Stimulated activated CD4-positive, alpha-beta T cell treated with anti-CD3 and anti-CD28 coated beads, Interleukin-1b, Interleukin-23, amount 100 ng/mL, for 48 hours (primary cell): Measurements from ENCODE around the gene RALGAPA2.

Experiments used
- DNase-seq: peaks from one replicate; pipeline ENCODE4 v3.0.0-alpha.2; 2020

RALGAPA2 gene

GRCh38 chr20:20683020-20683419, 29.4 kb downstream of the RALGAPA2 start:
- no peak for DNase-seq

GRCh38 chr20:20680991-20681508, 31.4 kb downstream of the RALGAPA2 start:
- no peak for DNase-seq

- no peak for DNase-seq
These were observed 33.1 kb downstream of the RALGAPA2 start for GRCh38 chr20:20679316-20679715.

- DNase-seq: no peak
These were observed 35.3 kb downstream of the RALGAPA2 start for GRCh38 chr20:20677186-20677585.

- DNase-seq: no peak
These were observed 43.8 kb downstream of the RALGAPA2 start for GRCh38 chr20:20668639-20669038.

DNA sequence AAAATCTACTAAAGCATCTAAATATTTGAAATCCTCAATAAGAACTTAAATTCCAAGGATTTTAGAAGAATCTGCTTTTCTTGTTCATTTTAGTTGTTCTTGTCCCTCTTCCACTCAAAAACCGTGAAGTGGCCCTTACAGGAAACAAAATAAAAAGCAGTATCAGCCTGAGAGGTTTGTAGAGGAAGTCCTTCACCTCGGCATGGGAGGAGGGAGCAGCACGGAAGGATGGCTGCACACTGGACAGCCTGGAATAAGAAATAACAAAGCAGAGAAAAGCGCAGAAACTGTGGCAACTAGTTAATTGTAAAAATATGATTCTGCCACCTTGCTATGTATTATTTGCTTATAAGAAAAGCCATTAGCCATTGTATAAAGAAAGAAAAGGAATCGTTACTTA, 46.1 kb downstream of the RALGAPA2 start:
- DNase-seq: no peak

GRCh38 chr20:20665606-20666332, 46.7 kb downstream of the RALGAPA2 start:
- no peak for DNase-seq

DNA sequence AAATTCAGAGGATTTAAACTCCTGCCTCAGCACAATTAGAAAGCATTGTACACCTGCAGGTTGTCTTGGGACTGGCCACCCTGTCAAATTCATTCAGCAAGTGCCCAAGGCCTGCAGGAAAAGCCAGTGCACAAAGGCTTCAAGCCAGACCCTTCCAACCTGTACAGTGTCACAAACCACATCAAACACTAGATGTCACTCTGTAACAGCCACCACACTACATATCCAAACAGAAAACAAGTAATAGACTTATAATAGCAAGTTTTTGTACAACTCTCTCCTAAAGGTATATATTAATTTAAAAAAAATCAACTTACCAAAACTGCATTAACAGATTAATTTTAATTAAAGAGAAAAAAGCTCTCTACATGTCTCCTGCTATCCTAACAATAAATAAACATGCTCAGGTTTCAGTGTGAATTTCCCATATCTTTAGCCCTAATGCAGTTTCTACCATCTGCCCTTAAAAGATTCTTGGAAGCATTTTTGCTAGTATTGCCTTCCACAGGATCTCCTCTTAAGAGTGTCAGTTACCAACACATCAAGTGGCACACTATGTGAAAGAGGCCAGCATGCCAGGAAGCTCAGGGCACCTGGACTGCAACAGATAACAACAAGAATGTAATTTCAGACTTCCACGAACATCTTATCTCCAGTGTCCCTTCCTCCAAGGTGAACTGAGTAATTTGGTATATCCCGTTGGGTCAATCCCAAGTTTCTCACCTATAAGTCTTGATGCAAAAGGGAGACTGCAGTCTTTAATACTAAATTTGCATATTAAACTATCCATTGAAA, 47.5 kb downstream of the RALGAPA2 start:
- no peak for DNase-seq

- DNase-seq: no peak
These were observed 48.6 kb downstream of the RALGAPA2 start for GRCh38 chr20:20663841-20664240.

DNA sequence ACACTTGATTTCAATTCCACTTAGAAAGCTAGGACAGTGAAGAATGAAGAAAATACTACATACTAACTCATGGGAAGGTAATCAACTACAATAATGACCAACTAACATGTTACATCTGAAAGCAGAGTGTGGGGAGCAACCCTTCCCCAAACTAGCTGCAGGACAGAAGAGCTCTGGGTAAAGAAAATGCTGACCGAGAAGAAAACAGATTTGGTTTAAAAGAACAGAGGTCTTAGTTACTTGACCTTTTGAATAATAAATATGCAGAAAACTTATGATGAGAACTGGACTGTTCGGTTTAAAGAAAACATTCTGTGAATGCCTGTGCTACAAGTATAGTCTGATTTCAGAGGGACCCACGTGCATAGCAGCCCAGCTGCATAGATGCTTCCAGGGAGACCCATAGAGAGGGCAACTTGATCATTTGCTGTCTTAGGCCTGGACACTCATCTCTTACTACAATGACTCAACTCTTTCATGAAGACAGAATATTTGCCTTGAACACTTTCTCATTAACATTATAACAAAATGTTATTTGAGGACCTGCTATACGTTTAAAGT, 53.5 kb downstream of the RALGAPA2 start:
- no peak for DNase-seq

- DNase-seq: no peak
These were observed 54.3 kb downstream of the RALGAPA2 start for GRCh38 chr20:20658123-20658522.

DNA sequence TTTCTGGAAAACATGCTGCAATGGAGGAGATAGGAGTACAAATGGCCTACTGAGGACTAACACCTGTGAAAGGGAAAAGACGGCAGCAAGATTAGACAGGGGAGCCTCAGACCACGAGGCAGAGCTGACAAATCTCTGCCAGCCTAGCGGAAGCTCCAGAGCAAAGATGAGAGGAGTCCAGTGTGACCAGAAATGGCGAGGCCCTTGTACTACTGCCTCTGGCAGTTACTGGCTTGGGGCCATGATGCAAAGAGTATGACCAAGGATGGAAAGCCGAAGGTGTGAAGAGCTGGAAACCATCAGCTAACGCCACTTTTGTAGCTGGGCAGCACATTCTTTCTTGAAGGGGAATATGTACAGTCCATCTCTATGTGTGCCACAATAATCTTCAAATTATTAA, 55.4 kb downstream of the RALGAPA2 start:
- DNase-seq: no peak

DNA sequence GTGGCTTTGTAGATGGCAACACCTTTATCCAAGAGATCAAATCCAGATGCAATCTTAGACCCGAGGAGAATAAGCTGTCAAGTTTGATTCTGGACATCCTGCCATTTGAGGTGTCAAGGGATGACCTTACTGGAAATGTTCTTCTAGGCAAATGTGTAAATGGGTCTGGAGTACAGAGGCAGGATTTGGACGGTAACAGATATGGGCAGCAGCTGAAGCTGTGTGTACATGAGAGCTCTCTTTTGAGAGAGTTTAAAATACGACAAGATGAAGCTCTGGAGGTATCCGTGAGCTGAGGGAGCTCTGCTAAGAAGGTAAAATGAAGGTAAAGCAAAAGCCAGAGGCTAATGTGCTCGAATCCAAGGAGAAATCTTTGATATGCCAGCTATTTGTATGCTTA, 56.6 kb downstream of the RALGAPA2 start:
- DNase-seq: no peak

GRCh38 chr20:20649945-20650344, 62.5 kb downstream of the RALGAPA2 start:
- no peak for DNase-seq

- no peak for DNase-seq
These were observed 68.5 kb downstream of the RALGAPA2 start for GRCh38 chr20:20643927-20644326.

DNA sequence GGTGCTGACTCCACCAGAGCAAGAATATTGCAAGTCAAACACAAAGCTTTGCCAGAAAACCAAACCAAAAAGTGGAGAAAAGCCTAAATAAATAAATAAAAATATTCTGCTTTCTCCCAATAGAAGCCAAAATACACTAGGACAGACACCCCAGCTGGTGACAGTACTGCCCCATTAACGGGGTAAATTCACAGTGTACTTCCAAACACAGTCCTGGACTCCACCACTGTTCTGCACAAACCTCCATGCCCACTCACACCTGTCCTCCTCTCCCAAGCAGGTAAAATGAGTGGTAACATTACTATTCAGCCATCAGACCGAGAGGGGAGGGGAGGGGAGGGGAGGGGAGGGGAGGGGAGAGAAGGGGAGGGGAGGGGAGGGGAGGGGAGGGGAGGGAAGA, 70.7 kb downstream of the RALGAPA2 start:
- DNase-seq: no peak

GRCh38 chr20:20638878-20639277, 73.6 kb downstream of the RALGAPA2 start:
- no peak for DNase-seq

DNA sequence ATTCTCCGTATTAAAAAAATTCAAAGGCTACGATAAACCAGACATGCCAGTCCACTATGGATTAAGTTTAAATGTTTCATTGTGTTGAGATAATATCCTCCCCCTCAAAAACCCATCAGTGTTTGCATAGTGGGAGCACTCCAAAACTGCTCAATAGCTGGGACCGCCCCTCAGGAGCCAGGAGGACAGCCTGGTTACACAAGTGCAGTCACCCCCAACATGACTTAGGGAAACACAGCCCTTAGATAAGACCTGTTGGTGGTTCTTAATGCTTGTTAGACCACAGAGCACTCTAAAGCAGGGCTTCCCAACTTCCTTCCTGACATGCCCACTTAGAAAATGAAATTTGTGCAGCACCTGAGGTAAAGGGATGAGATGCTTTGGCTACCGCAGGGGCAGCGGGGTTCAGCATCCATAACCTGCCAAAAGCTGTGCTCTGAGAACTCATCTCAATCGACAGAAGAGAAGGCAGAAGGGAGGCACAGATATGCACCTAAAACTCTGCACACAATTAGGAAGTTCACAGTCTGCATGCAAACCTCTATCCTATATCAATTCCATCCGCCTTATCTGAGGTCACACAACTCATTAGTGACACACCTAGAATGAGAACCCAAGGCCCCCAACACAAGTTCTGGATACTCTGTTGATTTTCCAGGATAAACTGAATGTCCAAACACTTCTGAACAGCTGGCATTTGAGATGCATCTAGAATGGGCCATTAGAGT, 74.3 kb downstream of the RALGAPA2 start:
- DNase-seq: no peak

- DNase-seq: no peak
These were observed 77.4 kb downstream of the RALGAPA2 start for GRCh38 chr20:20635006-20635405.

DNA sequence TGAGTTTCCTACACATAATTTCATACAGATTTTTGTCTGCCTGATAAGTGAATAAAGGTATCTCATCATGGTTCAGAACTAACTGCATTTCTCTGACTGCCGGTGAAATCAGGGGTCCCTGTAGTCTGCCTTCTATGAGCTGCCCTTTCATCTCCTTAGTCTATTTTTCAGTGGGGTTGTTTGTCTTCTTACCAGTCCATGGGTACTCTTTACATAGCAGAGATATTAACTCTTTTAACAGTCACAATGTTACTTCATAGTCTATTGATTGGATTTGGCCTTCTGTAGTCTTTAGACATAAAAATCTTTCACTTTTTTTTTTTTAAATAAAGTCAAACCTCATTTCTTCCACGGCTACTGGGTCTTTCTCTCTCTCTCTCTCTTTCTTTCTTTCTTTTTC, 79.8 kb downstream of the RALGAPA2 start:
- no peak for DNase-seq

DNA sequence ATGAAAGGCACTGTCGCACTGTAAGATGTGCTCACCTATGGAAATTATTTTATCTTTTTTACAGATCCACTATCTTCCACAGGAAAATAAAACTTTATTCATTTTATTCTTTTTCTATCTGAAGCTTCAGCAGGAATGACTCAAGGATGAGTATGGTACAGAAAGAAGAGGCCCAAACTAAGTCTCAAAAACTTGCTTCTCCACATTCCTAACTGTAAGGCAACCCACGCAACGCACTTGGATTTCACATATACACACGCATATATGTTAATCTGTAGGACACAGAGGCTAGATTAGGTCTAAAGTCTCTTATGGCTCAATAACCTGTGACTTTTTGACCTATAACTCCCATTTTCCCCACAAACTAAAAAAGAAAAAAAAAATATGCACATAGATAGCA, 81.9 kb downstream of the RALGAPA2 start:
- no peak for DNase-seq

DNA sequence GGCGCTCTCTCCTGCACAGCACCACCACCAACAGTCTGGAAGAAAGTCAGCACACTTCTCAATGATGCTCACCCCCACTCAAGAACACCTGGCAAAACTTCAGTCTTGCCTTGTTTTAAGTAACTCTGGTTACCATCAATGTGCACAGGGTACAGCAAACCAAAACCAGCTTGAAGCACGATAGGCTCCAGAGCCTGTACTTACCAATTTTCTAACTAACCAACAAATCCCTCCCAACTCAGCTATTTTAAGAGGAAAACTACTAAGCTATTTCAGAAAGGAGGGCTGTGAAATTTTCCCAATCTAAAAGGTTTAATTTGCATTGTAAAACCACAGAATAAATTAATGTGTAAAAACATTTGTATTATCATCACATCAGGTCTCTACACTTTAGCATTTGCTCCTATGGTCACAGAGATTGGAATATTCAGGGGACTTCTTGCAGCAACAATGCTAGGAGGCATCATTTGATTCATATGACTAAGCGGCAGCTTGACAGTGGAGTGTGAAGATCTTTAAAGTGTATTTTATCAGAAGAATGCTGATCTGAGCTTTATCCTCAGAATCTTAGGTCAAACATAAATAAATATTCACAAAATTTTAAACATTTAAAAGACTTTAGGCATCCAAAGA, 82.8 kb downstream of the RALGAPA2 start:
- DNase-seq: no peak

DNA sequence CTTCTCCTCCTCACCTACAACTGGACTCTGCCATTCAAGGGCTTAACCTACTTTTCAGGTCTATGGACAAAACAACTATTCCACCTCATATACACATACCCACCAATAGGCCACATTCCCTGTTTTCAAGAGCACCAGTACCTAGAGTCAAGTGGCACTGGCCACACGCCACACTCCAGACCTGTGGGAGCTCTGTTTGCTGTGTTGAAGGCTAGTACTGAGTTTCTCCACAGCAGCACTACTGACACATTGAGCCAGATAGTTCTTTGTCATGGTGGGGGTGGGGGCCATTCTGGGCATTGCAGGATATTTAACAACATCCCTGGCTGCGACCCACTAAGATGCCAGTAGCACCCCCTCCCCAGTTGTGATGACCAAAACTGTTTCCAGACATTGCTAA, 84.1 kb downstream of the RALGAPA2 start:
- DNase-seq: no peak
